GM18870 (cell line): ENCODE measurements around the gene TCERG1L.
"Not testable (repeated sequence)": the region's sequence is repeated elsewhere in the genome, so short reads cannot be mapped to it uniquely, and the experiment has no call there.

ENCODE experiments used
- ATAC-seq: cut with Tn5 transposase; IDR thresholded peaks from one replicate; pipeline ENCODE4 v1.9.1; 2021; ENCODE audit warnings: moderate library complexity; ENCODE audit not compliant: unreplicated experiment

TCERG1L gene

GRCh38 chr10:131092386-131092785, 219.1 kb downstream of the TCERG1L start:
- ATAC-seq = no peak

DNA sequence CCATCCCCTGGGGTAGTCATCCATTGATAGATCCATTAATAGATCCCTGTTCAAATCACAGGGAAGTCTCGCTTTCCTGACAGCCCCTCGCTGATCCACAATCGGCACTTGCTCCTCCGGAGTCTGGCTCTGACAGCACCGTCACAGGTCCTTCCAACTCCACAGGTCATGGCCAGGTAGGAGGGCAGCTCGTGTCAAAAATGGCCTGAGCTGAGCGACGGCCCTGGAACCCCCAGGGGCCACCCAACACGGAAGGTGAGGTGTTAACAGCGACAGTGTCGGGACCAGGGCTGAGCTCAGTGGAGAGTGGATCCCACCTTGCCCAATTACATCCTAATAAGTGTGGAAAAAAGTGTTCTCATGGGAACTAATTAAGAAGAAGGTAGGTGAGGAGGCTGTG, 219.8 kb downstream of the TCERG1L start:
- no peak for ATAC-seq

GRCh38 chr10:131090761-131091661, 220.5 kb downstream of the TCERG1L start:
- ATAC-seq = no peak

GRCh38 chr10:131089861-131090260, 221.7 kb downstream of the TCERG1L start:
- ATAC-seq = no peak

- no peak for ATAC-seq
These were observed 222.4 kb downstream of the TCERG1L start for GRCh38 chr10:131089150-131089549.

GRCh38 chr10:131088619-131089018, 222.9 kb downstream of the TCERG1L start:
- ATAC-seq = no peak

DNA sequence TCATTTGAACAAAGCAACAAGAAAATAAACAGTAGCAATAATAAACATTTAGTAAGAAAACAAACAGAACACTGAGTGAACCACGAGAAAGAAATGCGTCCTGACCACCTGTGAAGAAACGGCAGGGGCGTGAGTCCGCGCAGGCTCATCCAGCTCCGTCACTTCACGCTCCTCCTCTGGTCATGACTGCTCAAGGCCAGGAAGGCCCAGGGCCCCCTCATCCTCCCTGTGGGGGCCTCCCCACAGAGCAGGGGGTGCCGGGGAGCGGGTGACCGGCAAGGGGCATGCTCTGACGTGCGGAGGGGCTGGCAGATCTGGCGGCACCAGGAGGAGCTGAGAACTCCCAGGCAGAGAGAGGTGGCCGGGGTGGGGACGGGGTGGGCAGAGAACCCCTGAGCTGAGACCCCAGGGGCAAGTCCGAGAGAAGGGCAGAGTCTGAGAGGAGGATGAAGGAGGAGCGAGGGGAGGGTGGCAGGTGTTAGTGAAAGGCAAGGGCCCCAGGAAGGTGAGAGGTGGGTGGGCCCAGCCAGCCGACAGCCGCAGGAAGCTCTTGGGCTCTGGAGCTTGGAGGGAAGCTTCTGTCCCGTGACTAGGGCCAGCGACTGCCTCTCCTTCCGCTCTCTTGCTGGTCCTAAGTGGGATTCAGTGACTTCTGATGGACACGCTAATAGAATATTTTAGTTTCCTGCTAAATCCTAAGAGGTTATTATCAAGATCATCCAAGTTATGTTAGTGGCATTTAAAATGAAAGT, 223.9 kb downstream of the TCERG1L start:
- no peak for ATAC-seq

- no peak for ATAC-seq
These were observed 225.0 kb downstream of the TCERG1L start for GRCh38 chr10:131086511-131086910.

DNA sequence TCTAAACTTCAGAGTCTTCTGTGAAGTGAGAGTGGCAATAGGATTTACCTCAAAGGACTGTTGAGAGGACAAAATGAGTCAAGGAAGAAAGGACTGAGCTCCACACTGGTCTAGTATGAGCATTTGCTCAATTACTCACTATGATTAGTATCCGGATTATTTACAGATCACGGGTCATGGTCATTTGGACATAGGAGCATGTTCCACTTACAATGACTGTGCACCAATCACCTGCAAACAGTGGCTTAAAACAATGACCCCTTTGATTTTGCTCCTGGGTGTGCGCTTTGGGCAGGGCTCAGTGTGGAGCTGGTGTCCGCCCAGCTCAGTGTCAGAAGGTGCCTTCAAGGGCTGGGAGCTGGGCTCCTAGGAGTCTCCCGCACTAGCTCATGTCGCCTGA, 225.4 kb downstream of the TCERG1L start:
- no peak for ATAC-seq

DNA sequence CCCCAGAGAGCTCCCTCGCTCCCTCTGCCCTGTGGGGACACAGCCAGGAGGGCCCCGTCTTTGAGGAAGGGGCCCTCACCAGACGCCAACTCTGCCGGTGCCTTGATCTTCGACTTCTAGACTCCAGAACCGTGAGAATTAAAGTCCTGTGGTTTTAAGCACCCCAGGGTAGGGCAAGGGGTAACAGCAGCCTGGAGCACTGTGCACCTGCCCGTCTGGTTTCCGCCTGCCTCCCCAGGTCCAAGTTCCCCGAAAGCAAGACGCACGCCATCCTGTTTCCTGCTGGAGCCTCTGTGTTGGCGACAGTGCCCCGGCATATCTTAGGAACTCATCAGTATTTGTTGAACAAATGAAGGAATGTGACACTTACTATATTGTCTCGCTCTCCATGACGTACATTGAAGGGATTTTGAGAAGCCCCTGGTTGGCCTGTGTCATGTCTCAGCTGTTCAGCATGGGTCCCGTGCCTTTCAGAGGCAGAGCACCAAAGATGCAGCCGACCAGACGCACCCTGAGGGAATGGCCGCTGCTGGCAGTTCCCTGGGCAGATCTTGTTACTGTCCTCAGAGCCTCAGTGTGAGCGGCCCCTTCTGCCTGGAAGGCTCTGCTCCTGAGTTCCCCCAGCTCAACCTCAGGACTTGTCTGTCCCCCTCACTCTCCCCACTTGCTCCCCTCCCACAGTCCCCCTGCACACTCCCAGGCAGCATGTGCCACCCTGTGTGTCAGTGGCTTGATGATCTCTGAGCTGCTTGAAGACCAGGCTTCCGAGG, 226.2 kb downstream of the TCERG1L start:
- ATAC-seq = no peak

DNA sequence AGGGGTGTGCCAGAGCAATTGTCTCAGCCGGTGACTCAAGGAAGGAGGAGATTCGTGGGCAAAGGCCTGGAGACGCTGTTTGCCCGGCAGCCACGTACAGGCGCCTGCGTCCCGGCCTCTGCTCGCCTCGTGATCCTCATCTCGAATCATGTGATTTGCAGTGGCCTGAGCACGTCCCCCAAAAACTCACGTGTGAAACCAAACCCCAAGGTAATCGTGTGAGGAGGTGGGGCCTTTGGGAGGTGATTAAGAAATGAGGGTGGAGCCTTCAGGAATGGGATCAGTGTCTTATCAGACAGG, 226.8 kb downstream of the TCERG1L start:
- ATAC-seq = no peak

DNA sequence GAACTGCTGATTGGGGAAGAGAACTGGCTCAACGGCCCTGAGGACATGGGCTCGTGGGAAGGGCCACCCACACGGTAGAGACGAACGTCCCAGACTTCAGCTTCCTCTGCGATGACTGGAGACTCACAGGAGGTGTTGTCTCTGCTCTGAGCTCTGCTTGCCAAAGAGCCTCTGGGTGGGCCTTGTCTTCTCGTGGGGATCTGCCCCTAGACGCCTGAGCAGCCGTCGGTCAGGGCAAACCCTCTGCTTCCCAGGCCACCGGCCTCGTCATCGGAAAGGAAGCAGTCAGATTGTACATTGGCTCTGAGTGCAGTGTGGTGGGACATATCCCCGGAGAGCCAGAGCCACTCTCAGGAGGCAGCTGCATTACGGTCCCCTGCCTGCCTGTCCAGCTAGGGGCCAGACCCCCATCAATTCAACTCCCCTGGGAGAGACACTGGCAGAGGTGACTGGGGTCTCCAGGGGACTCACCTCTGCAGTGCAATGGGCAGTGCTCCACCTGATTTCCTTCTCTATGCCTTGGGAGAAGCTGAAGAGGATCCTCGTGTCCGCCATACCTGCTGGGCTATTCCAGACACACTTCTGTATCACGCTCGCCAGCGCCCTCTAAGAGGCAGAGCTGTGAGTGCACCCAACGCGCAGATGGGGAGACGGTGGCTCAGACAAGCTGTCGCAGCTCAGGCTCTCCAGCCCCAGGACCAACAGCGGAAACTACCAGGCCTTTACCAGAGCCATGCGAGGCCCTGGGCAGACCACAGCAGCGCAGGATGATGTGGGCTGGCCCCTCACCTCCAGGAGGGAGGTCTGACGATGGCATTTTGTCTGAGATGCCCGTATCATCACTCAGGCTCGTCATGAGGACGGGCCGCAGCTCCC, 227.4 kb downstream of the TCERG1L start:
- no peak for ATAC-seq

DNA sequence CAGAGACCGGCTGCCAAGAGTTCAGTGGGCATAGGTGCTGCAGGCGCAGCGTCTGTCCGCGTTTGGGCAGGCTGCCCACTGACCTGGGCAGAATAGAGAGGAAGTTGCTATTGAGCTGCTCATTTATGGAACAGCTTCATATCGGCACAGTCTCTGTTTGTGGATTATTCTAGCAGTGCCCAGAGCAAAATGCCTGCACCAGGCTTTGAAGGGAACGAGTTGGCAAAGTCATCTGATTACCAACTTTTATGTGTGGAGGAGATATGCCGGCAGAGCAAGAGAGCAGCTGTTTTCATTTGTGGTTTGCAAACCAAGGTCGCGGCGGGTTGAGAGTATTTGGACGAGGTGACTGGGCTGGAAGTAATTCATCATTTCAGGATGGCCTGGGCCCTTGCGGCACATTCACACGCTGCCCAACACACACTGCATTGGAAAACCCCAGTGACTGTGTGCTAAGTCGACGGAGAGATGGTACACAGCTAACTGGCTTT, 228.5 kb downstream of the TCERG1L start:
- no peak for ATAC-seq

- no peak for ATAC-seq
These were observed 229.2 kb downstream of the TCERG1L start for GRCh38 chr10:131082201-131082850.

DNA sequence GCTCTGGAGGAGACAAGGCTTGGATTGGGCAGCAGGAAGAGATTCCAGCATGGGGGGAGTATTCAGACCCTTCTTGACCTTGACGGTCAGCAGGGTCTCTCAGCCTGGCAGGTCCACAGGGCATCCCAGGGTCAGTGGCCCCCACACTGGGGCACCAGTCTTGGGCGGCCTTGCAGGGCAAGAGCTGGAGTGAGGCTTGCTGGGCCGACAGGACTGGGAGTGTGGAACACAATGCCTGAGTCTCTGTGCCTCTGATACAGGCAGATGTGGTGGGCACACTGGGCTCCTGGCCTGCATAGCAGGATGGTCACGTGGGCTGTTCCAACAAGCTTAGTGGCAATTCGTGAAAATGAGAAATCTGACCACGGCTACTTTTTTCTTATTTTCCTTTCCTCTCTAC, 229.7 kb downstream of the TCERG1L start:
- ATAC-seq = no peak

DNA sequence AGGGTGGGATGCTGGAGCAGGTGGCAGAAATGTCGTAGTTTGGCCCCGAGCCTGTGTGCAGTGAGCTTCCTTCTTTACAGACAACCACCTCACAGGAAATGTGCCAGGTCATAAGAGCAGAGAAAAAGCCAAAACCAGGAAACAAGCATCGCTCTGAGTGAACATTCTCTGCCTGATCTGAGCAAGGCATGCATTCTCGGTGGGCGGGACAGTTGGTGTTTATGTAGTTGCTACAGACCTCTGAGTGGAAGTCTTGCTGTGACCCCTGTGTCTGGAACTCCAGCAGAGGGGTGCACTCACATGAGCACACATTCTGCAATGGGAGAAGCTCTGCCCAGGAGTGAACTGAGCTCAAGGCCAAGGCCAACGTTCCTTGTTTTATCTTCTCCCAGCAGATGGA, 230.1 kb downstream of the TCERG1L start:
- no peak for ATAC-seq

- ATAC-seq = no peak
These were observed 230.9 kb downstream of the TCERG1L start for GRCh38 chr10:131080571-131080970.

DNA sequence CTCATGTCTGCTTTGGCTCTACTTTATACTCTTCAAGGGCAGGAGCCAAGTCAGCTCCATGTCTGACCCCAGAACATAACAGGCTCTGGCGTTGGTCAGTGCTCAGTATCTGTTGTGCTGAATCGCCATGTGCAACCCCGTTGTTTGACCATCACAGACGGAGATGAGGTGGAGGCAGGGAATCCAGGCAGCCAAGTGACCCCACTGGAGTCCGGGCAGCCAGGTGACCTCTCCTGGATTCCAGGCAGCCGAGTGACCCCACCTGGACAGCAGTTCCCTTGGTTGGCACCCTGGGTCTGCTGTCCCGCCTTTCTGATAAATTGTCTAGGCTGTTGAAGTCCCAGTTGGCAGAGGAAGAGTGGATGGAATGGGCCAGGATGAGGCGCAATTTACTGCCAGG, 232.2 kb downstream of the TCERG1L start:
- ATAC-seq = no peak

GRCh38 chr10:131078882-131079280, 232.6 kb downstream of the TCERG1L start:
- ATAC-seq = not testable (repeated sequence)
